ENCODE measurements around the gene CLEC17A.

Gene CLEC17A

DNA sequence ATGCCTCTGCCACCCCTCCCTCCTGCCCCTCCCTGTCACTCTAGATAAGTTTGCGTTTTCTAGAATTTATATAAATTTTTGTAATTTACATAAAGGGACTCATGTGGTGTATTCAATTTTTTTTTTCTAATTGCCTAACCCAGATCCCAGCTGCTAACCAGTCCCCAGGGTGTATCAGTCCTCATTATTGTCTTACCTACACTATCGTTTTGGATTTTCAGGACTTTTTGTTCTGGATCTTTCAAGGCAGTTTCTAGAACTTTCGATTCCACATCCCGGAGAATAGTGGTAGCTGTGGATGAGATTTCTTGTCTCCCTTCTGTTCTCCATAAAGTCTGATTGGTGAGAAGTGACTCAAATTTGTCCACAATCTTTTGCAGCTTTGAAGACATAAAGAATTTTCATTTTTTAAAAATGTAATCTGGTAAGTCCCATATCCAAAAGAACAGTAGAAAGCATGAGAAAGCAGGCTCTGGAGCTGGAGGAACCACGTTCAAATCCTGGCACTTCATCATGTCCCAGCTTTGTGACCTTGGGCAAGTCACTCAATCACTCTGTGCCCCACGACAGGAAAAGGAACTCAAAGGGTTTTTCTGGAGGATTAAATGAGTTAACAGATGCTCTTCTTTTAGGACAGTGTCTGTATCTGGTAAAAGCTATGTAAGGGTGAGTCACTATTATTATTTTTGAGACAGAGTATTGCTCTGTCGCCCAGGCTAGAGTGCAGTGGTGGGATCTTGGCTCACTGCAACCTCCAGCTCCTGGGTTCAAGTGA, 72.1 kb downstream of the CLEC17A start:
- TF ChIP-seq, protein P1, sequence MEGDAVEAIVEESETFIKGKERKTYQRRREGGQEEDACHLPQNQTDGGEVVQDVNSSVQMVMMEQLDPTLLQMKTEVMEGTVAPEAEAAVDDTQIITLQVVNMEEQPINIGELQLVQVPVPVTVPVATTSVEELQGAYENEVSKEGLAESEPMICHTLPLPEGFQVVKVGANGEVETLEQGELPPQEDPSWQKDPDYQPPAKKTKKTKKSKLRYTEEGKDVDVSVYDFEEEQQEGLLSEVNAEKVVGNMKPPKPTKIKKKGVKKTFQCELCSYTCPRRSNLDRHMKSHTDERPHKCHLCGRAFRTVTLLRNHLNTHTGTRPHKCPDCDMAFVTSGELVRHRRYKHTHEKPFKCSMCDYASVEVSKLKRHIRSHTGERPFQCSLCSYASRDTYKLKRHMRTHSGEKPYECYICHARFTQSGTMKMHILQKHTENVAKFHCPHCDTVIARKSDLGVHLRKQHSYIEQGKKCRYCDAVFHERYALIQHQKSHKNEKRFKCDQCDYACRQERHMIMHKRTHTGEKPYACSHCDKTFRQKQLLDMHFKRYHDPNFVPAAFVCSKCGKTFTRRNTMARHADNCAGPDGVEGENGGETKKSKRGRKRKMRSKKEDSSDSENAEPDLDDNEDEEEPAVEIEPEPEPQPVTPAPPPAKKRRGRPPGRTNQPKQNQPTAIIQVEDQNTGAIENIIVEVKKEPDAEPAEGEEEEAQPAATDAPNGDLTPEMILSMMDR (IDR thresholded peaks at IDR 0.05), result no peak

DNA sequence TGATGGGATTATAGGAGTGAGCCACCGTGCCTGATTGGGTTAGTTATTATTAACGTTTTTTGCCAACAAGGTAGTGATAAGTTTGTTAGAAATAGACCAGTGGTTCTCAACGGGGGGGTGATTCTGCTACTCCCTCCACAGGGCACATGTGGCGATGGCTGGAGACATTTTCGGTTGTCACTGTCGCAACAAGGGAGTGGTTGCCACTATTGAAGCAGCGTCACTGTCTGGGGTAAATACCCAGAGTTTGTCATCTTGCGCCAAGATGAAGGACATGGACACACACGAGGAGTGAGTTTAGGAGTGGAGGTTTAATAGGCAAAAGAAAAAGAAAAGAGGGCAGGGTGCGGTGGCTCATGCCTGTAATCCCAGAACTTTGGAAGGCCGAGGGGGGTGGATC, 72.8 kb downstream of the CLEC17A start:
- TF ChIP-seq, protein P1 (IDR thresholded peaks at IDR 0.05), result no peak

DNA sequence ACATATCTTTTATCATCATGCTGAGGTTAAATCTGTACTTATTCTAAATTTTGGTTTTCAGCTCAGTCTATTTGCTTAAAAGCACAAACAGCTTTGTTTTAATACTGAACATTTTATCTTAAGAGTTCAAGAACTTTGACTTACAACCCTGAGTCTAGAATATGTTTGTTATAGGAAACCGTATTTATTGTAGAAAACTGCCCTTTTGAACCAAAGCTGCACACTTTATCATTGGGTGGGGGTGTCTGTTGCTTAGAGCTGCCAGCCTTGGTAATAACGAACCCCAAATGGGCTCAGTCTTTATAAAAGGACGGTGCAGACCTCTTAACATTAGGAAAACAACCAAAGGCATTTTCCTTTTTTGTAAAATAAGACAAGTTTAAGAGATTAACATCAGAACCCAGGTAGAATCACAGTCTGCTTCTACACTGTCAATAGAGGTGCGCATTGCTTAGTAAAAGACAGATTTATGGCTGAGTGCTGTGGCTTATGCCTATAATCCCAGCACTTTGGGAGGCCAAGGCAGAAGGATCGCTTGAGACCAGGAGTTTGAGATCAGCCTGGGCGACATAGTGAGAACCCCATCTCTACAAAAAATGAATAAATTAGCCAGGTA, 77.1 kb downstream of the CLEC17A start:
- TF ChIP-seq, protein P1 (IDR thresholded peaks at IDR 0.05), result no peak

DNA sequence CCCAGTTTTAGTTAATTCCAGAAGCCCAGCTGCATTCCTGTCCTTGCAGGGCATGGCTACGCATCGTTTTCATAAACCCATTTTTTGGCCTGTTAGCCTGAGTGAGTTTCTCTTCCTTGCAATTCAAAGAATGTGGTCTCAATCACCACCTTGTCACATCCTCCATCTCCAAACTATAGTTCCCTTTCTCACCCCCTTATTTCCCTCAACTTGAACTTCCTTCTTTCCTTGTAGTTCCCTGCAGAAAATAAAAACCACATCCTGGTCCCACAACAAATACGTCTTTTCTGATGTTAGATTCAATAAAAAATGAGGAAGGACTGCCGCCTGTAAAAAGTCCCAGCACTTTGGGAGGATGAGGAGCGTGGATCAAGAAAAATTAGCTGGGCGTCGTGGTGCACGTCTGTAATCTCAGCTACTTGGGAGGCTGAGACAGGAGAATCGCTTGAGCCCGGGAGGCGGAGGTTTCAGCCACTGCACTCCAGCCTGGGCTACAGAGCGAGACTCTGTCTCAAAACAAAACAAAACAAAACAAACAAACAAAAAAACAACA, 78.6 kb downstream of the CLEC17A start:
- TF ChIP-seq, protein P1 (IDR thresholded peaks at IDR 0.05), result no peak

All from LNCAP (cell line).